DND-41 (cell line): ENCODE results near the gene PDCL2.

Experiments used
- ATAC-seq: fragments of 200-7000 bp; cut with Tn5 transposase; 3 replicates; pipeline ENCODE4 v1.9.1; 2021; ENCODE audit warnings: low read depth; ENCODE audit not compliant: insufficient read depth
- DNase-seq: peaks from one replicate; pipeline ENCODE4 v3.0.0-alpha.2; 2020
- H2AFZ ChIP-seq: 2 replicates; pipeline ENCODE4 v1.6.0; 2012; ENCODE audit warnings: low read depth, low read length
- H3K27ac ChIP-seq: 2 replicates; pipeline ENCODE4 v1.5.1; 2012; ENCODE audit warnings: low read length, inconsistent platforms
- H3K27me3 ChIP-seq: fragments of 200-600 bp; sonication (generic); 2 replicates; pipeline ENCODE4 v1.6.0; 2012; ENCODE audit warnings: low read length, mild to moderate bottlenecking, inconsistent platforms; ENCODE audit not compliant: insufficient read depth, poor library complexity
- H3K36me3 ChIP-seq: 2 replicates; pipeline ENCODE4 v1.5.1; 2012; ENCODE audit warnings: low read length, inconsistent platforms; ENCODE audit not compliant: insufficient read depth
- H3K4me1 ChIP-seq: 2 replicates; pipeline ENCODE4 v1.5.1; 2012; ENCODE audit warnings: mild to moderate bottlenecking, low read length; ENCODE audit not compliant: insufficient read depth
- H3K4me2 ChIP-seq: 2 replicates; pipeline ENCODE4 v1.6.0; 2012; ENCODE audit warnings: mild to moderate bottlenecking, moderate library complexity, low read length, inconsistent platforms; ENCODE audit not compliant: insufficient read depth
- H3K4me3 ChIP-seq, 2 experiments: fragments of 200-600 bp in 1 of 2; shearing (Covaris generic) in 1 of 2; 2 replicates each; pipeline ENCODE4 v1.5.1; 2012 to 2016; ENCODE audit warnings: inconsistent platforms in 2 of 2, low read length in 2 of 2, mild to moderate bottlenecking in 2 of 2, low read depth in 1 of 2, moderate library complexity in 1 of 2
- H3K79me2 ChIP-seq: 2 replicates; pipeline ENCODE4 v1.6.0; 2012; ENCODE audit warnings: low read length, inconsistent platforms; ENCODE audit not compliant: insufficient read depth
- H3K9ac ChIP-seq: 2 replicates; pipeline ENCODE4 v1.6.0; 2012; ENCODE audit warnings: low read depth, mild to moderate bottlenecking, inconsistent platforms, low read length, moderate library complexity
- H3K9me3 ChIP-seq: 2 replicates; pipeline ENCODE4 v1.5.1; 2012; ENCODE audit warnings: low read length, moderate library complexity, mild to moderate bottlenecking, inconsistent platforms; ENCODE audit not compliant: insufficient read depth, severe bottlenecking
- H4K20me1 ChIP-seq: 2 replicates; pipeline ENCODE4 v1.6.0; 2012; ENCODE audit warnings: low read length; ENCODE audit not compliant: insufficient read depth
- CTCF ChIP-seq: IDR thresholded peaks from 2 replicates; pipeline ENCODE4 v1.5.1; 2012; ENCODE audit warnings: borderline replicate concordance, low read length, moderate library complexity, mild to moderate bottlenecking; ENCODE audit not compliant: poor library complexity, severe bottlenecking; ENCODE audit errors: extremely low read depth
- EZH2 ChIP-seq: IDR thresholded peaks from 3 replicates; pipeline ENCODE4 v1.6.1; 2012; ENCODE audit warnings: borderline replicate concordance, low read depth, mild to moderate bottlenecking, moderate library complexity, low read length, inconsistent platforms; ENCODE audit not compliant: severe bottlenecking

Gene PDCL2

GRCh38 chr4:55635741-55636655, 44.0 kb upstream of the PDCL2 start, which contains the start of gene NMU:
TSS of gene NMU (minus strand) at chr4:55636298. CDS start at chr4:55636192, 106 bp downstream.
- H3K4me2 ChIP-seq = no peak within 1 kb of the TSS
- no peak within 1 kb of the TSS for H3K9ac ChIP-seq
- H3K4me3 ChIP-seq = no peak within 1 kb of the TSS
- TF ChIP-seq EZH2 = no peak
- no peak within 1 kb of the TSS for H3K27ac ChIP-seq
- H3K9me3 ChIP-seq = no peaks in the 10 kb centered on the region
- no peaks in the 10 kb centered on the region for H3K4me1 ChIP-seq
- DNase-seq = no peak
- ATAC-seq = no peak
- no peak within 1 kb of the TSS for H2AFZ ChIP-seq
- H3K36me3 ChIP-seq = no peaks in the 10 kb centered on the region
- H3K79me2 ChIP-seq = no peaks in the 10 kb centered on the region
- H3K27me3 ChIP-seq = no peaks in the 10 kb centered on the region
- H4K20me1 ChIP-seq = no peaks in the 10 kb centered on the region

GRCh38 chr4:55635282-55635681, 43.2 kb upstream of the PDCL2 start:
- Histone ChIP-seq H3K36me3 (no peaks in the 10 kb centered on the region), H2AFZ (no peak overlapping the region), H3K27me3 (no peaks in the 10 kb centered on the region), H3K79me2 (no peaks in the 10 kb centered on the region), H3K4me3 (no peak overlapping the region), H3K9ac (no peak overlapping the region), H3K9me3 (no peaks in the 10 kb centered on the region), H3K27ac (no peak overlapping the region), H3K4me2 (no peak overlapping the region), H3K4me1 (no peaks in the 10 kb centered on the region), H4K20me1 (no peaks in the 10 kb centered on the region)
- no peak for TF ChIP-seq EZH2
- TF ChIP-seq CTCF = no peak
- DNase-seq (no peak), ATAC-seq (no peak)

- Histone ChIP-seq H3K9me3 (no peaks in the 10 kb centered on the region), H3K4me1 (no peaks in the 10 kb centered on the region), H3K36me3 (no peaks in the 10 kb centered on the region), H4K20me1 (no peaks in the 10 kb centered on the region), H3K79me2 (no peaks in the 10 kb centered on the region), H3K27me3 (no peaks in the 10 kb centered on the region), H2AFZ (no peak overlapping the region), H3K27ac (no peak overlapping the region), H3K4me2 (no peak overlapping the region), H3K9ac (no peak overlapping the region), H3K4me3 (no peak overlapping the region)
- ATAC-seq (no peak), DNase-seq (no peak)
- no peak for TF ChIP-seq EZH2
- TF ChIP-seq CTCF = no peak
Measured at GRCh38 chr4:55634417-55635128, 42.5 kb upstream of the PDCL2 start.

GRCh38 chr4:55633903-55634302, 41.9 kb upstream of the PDCL2 start:
- H3K27me3 ChIP-seq = no peaks in the 10 kb centered on the region
- no peaks in the 10 kb centered on the region for H3K9me3 ChIP-seq
- no peak for DNase-seq
- ATAC-seq = no peak
- H4K20me1 ChIP-seq = no peaks in the 10 kb centered on the region
- H3K27ac ChIP-seq = no peak overlapping the region
- H3K4me3 ChIP-seq = no peak overlapping the region
- no peaks in the 10 kb centered on the region for H3K36me3 ChIP-seq
- no peak overlapping the region for H2AFZ ChIP-seq
- no peak overlapping the region for H3K4me2 ChIP-seq
- no peaks in the 10 kb centered on the region for H3K4me1 ChIP-seq
- H3K9ac ChIP-seq = no peak overlapping the region
- no peaks in the 10 kb centered on the region for H3K79me2 ChIP-seq
- no peak for TF ChIP-seq CTCF
- TF ChIP-seq EZH2 = no peak
